Measurements from ENCODE around the gene GUSB. TPM values are rescaled to one million over a fixed set of nuclear protein-coding genes. Genes with fewer than 3 reads are reported as not detected.

The GUSB gene
- total and polyA plus RNA-seq, 2 donors (not counting 3 experiments of a cell fraction or from before 2014, with no cell fraction given) = 55.7 to 107 TPM

DNA sequence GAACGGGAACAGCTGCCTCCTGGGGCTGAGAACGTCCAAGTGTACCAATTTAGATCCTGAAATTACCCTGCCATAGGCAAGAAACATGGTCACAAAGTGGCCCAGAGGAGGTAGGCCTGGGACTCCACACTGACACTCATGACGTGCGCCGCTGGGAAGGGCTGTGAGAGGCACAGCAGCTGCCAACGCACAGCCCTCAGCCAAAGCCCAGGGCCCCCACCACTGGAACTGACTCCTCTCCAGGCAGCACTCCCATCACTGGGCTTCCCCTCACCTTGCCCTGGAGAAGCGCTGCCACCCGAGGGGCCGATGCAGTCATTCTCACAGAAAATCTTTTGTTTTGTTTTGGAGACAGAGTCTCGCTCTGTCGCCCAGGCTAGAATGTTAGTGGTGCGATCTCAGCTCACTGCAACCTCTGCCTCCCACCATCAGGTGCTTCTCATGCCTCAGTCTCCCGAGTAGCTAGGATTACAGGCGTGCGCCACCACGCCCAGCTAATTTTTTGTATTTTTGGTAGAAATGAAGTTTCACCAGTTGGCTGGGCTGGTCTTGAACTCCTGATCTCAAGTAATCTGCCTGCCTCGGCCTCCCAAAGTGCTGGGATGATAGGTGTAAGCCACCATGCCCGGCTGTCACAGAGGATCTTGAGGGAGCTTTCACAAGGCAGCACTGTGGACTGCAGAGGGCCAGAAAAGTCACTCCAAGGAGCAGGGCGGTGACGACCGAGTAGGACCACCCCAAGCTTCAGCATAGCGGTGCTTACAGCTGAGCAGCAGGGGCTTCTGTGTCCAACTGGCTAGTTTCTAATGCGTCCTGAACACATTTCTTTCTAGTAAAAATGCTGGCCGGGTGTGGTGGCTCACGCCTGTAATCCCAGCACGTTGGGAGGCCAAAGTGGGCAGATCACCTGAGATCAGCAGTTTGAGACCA, 13.5 kb downstream of the GUSB start:
- H2AFZ ChIP-seq (ENCODE audit: low read depth, low read length) = no peak overlapping the region
- DNase-seq (ENCODE audit: low read depth, low spot score) = no peak
- POLR2A ChIA-PET = no interaction called here
- CTCF ChIA-PET = no interaction called here
- no peaks in the 10 kb centered on the region for H3K9me3 ChIP-seq (replicated peaks; ENCODE audit: control insufficient read depth, insufficient read depth, low read length)
- H3K27ac ChIP-seq (ENCODE audit: insufficient read depth, low read depth, low read length) = no peak overlapping the region
- no peaks in the 10 kb centered on the region for H3K9me1 ChIP-seq (replicated peaks; ENCODE audit: control insufficient read depth, extremely low read depth, insufficient read depth, low read length)
- H4K20me1 ChIP-seq (replicated peaks; ENCODE audit: control insufficient read depth, extremely low read depth, insufficient read depth, low read length) = no peaks in the 10 kb centered on the region
- no peak overlapping the region for H3K4me3 ChIP-seq (replicated peaks in 1 of 3; ENCODE audit: insufficient read depth in 1 of 3, low read depth in 1 of 3, low read length in 3 of 3)
- FAIRE-seq = no peak
- no peaks in the 10 kb centered on the region for H3K4me1 ChIP-seq (ENCODE audit: control insufficient read depth, extremely low read depth, insufficient read depth, low read length)
- intact Hi-C loops (cut with micrococcal nuclease) (no loop called here), dilution Hi-C loops (cut with MboI; ENCODE audit: extremely low pct_ligation_motif_present, low sequenced_read_pairs) (no loop called here)
- H3K36me3 ChIP-seq (ENCODE audit: control insufficient read depth in 2 of 2, extremely low read depth in 1 of 2, insufficient read depth in 2 of 2, low read length in 2 of 2) = peaks cover 14% of the 10 kb centered on the region in 2 experiments
- TF ChIP-seq, protein P1, sequence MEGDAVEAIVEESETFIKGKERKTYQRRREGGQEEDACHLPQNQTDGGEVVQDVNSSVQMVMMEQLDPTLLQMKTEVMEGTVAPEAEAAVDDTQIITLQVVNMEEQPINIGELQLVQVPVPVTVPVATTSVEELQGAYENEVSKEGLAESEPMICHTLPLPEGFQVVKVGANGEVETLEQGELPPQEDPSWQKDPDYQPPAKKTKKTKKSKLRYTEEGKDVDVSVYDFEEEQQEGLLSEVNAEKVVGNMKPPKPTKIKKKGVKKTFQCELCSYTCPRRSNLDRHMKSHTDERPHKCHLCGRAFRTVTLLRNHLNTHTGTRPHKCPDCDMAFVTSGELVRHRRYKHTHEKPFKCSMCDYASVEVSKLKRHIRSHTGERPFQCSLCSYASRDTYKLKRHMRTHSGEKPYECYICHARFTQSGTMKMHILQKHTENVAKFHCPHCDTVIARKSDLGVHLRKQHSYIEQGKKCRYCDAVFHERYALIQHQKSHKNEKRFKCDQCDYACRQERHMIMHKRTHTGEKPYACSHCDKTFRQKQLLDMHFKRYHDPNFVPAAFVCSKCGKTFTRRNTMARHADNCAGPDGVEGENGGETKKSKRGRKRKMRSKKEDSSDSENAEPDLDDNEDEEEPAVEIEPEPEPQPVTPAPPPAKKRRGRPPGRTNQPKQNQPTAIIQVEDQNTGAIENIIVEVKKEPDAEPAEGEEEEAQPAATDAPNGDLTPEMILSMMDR (IDR thresholded peaks at IDR 0.05; ENCODE audit: extremely low read depth in 1 of 2, insufficient read depth in 1 of 2, low read depth in 1 of 2, low read length in 2 of 2) = no peak
- TF ChIP-seq, protein P2, sequence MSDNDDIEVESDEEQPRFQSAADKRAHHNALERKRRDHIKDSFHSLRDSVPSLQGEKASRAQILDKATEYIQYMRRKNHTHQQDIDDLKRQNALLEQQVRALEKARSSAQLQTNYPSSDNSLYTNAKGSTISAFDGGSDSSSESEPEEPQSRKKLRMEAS (IDR thresholded peaks at IDR 0.05; ENCODE audit: insufficient read depth, insufficient read length) = no peak
- TF ChIP-seq POLR2AphosphoS5 (IDR thresholded peaks at IDR 0.05; ENCODE audit: insufficient read depth, low read depth, low read length) (no peak), FOS (IDR thresholded peaks at IDR 0.05; ENCODE audit: borderline replicate concordance, insufficient read depth, low read length) (no peak), GATA2 (IDR thresholded peaks at IDR 0.05; ENCODE audit: insufficient read depth, insufficient read length, low read depth, low read length) (no peak), MYC (IDR thresholded peaks at IDR 0.05; ENCODE audit: low read depth, low read length) (no peak), EZH2 (IDR thresholded peaks at IDR 0.05; ENCODE audit: borderline replicate concordance, low read depth, low read length, severe bottlenecking) (no peak), JUN (IDR thresholded peaks at IDR 0.05; ENCODE audit: borderline replicate concordance, insufficient read depth, insufficient read length, low read depth) (no peak), POLR2A (IDR thresholded peaks at IDR 0.05; ENCODE audit: low read depth, low read length) (no peak)
- no peaks in the 10 kb centered on the region for H3K79me2 ChIP-seq (ENCODE audit: control insufficient read depth, insufficient read depth, low read length)
- H3K27me3 ChIP-seq (ENCODE audit: control insufficient read depth in 2 of 2, insufficient read depth in 2 of 2, low read length in 2 of 2) = no peaks in the 10 kb centered on the region
- H3K9ac ChIP-seq (replicated peaks; ENCODE audit: extremely low read depth, insufficient read depth, low read length) = no peak overlapping the region
- no peak overlapping the region for H3K4me2 ChIP-seq (ENCODE audit: insufficient read depth, low read length)
- no TSS peak for BruUV-seq (replicated peaks)
